Dermis blood vessel endothelial cell (primary cell): ENCODE results near the gene FOXM1. TPM values are rescaled to one million over a fixed set of nuclear protein-coding genes. Genes with fewer than 3 reads are reported as not detected.

ENCODE experiments used
- DNase-seq: peaks from one replicate; pipeline ENCODE4 v3.0.0; 2010
- total RNA-seq: library from RNA; depleted of rRNA; stranded (reverse); fragments of >200 nt; gene quantifications from 2 replicates; pipeline ENCODE4 v1.2.3, GENCODE V29; 2014

Gene FOXM1
- total RNA-seq, 1 donor from 2014 or later, result 4.1 TPM

DNA sequence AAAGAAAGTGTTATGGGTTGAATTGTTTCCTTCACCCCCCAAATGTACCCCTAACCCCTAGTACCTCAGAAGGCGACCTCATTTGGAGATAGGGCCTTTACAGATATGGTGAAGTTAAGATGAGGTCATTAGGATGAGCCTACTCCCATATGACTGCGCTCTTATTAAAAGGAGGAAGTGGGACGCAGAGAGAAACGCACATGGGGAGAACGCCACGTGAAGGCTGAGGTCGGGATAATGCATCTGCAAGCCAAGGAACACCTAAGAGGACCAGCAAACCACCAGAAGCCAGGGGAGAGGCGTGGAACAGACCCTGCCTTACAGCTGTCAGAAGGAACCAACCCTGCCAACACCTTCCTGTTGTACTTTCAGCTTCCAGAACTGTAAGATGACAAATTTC is 40.4 kb downstream of the FOXM1 start:
- DNase-seq, result no peak

DNA sequence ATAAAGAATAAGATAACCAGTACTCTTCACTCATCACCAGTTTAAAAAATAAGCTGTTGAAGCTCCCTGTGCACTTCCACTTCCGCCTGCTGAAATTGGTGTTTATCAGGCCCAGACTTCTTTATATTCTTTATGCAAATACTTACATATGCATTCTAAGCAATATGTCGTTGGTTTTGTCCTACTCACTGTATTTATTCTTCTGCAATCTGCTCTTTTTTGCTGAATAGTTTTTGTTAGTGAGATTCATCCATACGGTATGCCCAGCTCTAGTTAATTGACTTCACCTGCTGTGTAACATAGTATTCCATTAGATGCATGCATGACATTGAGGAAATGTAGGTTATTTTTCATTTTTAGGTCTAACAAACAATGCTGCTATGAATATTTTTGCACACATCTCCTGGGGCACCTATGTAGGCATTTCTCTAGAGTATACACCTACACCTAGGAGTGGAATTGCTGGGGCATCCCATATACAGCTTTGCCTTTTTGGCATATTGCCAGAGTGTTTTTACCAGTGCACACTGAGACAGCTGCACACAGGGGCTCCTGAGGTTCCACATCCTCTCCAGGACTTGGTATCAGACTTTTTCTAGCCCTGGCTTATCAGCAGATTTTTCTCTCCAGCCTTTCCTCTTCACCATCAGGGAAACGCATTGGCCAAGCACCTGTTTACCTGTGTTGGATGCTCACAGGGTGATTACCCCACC is 41.1 kb downstream of the FOXM1 start:
- no peak for DNase-seq

DNA sequence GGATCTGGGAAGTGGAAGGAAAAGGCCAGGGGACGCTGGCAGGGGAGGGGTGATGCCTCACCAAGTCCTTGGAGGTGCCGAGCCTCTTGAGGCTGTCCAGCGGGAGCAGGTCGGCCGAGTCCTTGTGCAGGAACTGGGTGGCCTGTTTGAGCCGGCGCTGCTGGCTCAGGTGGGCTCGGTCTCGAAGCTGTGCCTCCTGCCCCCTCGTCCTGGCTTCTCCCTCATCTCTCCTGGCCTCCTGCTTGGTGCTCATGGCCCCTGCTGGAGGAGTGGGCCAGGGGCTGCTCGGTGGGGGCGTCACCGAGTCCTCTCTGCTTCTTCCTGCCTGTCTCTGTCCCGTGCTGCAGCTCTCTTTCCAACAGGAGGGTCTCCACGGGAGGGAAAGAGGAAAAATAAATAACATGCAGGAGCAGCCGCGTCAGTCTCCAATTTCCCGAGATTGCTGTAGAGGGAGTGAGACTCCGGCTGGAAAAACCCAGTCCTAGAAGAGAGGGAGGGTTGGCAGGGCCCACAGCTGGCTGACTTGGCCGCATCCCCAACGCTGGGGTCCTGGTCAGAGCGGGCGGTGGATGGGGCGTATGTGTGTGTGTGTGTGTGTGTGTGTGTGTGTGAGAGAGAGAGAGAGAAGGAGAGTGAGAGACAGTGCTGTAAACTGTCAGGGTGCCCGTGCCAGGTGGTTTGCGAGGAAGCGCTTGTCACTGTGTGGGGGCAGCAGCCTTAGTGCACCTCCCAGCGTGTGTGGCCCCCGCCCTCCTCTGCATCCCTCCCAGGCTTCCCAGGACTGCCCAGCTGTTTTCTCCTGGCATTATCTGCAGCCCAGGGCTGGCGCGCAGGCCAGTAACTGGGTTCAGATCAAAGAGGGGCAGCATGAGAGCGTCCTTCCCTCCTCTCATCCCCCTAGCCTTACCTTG is 42.1 kb downstream of the FOXM1 start, which contains the start of gene NRIP2:
Gene NRIP2, minus strand, starts transcription at position 455 of the 911 bp plus-strand sequence. Its CDS starts 52 bp downstream, at position 403.
- peak; percentile 34 for DNase-seq

DNA sequence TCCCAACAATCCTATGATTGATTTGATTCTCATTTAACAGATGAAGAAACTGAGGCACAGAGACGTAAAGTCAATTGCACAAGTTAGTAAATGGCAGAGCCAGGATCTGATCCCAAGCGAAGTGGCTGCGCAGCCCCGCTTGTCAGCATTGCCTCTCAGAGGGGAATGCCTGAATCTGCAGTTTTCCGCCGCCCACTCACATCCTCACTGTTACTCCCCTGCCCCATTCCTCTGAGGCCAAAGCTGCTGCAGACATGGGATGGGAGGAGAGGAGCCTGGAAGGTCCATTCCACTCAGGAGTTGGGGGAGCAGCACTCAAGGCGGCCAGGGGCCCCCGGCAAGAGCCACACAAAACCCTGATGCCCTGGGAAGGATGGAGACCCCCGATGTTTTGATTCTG is 43.2 kb downstream of the FOXM1 start:
- no peak for DNase-seq

DNA sequence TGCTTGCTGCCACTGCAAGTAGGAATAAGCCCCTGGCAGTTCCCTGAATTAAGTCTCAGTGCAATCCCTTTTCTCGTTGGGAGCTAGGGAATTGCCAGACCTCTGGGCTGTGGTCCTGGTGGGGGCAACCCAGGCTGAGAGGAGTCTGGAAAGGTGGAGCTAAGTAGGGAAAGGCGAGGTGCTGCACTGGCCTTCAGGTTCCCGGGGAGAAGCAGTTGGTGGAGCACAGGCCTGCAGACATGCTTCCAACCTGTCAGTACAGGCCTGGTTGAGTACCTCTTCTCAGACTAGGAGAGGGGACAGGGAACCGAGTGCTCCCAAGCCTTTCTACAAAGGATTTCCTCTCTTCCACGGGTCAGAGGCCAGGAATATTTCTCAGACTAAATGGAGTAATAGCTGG is 43.6 kb downstream of the FOXM1 start:
- DNase-seq, result no peak

DNA sequence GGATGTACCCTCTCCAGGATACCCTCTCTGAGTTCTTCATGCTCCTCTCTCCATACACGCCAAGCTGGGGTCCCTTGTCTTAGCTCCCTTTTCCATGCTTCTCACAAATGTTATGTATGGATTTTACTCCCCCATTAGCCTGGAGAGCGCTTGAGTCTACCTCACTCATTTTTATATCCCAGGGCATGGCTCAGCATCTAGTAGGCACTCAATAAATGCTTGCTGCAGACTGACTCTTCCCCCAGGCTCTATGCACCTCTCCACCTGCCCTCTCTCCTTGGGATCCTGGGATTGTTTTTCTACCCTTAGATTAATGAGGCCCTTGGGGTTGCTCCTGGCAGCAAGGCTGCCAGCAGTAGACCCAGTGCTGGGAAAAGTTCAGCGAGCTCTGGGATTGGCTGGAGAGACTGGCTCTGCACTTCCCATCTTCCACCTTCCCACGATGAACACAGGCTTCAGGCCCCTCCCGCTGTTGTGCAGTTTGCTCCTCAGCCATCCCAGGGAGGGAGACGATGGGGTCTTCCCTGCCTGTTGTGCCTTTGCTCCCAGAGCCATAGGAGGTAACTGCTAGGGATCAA is 44.3 kb downstream of the FOXM1 start:
- DNase-seq, result no peak

DNA sequence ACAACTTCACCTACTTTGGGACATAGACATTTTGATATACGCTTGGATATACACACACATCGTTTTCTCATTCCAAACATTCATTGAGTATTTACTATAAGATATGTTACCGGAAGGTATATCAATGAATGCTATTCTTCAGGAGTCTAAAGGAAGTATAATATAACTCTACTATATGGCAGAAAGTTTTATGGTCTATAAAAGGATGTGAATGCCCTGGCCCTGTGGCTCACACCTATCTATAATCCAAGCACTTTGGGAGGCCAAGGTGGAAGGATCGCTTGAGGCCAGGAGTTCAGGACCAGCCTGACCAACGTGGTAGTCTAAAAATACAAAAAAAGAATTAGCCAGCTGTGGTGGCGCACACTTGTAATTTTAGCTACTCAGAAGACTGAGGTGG is 47.7 kb downstream of the FOXM1 start:
- DNase-seq, result no peak

DNA sequence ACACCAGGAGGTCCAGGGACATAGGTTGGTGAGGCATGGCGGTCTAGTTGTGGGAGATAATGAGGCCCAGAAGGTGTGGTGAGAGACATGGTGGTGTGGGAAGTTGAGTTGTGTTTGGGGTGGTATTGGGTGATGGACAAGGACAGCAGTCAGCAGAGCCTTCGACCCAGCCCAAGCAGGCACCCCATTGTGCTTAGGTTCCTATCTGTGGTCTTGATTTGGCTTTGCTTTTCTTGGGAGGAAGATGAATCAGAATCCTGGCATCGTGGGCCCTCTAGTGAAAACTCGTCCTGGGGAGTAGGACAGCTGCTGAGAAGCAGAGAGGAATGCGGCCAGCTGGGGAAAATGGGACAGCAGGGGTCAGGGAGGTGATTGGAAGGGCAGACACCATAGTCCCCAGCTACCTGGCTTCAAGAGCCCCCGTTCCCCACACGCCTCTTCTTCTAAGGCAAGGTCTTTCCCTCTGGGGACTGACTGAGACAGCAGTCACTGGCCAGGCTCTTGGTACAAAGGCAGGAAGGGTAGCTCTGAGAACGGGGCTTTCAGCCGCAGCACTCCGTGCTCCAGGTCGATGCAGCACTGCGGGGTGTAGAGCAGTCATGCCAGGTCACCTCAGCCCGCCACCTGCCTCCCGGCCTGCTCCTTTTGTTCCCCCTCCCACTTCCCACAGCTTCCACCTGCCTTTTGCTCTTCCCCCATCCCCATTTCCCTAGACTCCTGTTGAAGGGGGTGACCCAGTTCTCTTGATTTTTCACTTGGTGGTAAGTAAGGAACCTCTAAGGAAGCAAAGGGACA is 50.1 kb downstream of the FOXM1 start:
- DNase-seq, result peak; percentile 46

DNA sequence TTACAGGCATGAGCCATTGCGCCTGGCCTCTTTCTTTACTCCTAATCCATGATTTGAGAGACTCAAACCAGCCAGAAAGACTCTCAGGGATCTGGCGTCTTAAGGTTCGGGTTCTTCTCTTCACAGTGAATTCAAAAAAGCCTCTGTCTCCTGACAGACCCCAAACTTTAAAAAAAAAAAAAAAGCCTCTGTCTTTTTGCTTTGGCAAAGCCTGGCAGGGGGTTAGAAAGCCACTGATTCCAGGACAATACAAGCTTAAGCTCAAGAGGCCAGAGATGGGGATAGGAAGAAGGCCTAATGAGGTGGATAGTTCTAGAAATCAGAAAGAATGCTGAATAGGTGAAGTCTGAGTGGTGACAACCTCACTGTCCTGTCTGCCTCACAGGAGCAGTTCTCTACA is 50.9 kb downstream of the FOXM1 start:
- DNase-seq, result no peak

DNA sequence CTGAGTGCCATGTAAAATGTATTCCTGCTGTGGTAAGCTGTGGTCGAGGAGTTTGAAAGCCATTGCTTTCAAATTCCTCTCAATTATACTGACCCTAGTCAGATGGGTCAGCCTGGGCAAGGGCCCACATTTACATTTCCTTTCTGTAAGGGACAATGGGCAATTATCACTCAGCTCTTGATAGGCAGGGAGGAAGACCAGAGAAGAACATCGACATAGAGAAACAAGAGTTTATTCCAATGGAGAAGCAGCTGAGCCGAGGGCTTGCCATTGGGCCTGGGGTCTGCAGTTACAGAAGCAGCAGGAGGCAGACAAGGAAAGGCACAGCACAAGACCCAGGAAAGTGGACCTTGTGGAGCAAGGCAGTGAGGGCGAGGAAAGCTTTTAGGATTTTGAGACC is 51.8 kb downstream of the FOXM1 start:
- DNase-seq, result no peak

DNA sequence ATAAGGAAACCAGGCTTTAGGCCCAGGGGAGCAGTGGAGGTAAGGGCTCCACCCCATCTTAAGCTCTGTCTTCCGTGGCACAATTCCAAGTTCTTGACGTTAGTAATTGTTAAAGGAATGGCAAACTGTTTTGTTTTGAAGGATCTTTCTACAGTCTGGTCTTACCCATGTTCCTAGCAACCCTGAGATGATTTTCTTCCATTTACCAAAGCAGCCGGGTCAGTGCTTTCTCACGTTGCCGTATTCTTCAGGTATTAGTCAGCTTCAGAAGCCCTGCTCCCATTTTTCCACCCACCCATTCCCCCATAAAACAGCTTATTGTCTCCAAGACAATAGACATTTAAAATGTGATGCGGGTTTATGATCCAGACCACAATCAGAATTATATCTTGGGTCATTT is 52.4 kb downstream of the FOXM1 start:
- no peak for DNase-seq

DNA sequence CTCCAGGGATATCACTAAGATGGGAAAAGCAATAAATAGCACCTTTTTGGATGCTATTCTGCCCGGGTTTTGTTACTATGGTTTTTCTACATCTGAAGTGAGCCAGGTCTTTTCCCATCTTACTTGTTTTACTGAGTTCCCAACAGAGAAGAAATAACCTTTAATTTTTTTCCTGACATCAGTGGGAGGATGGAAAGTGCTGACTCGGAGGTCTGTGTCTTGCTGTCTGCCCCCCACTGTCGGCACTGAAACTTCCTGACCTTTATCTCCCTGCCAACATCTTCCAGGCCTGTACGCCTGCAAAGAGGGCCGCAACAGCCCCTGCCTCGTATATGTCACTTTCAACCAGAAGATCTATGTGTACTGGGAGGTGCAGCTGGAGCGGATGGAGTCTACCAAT is 53.5 kb downstream of the FOXM1 start:
- DNase-seq, result no peak

DNA sequence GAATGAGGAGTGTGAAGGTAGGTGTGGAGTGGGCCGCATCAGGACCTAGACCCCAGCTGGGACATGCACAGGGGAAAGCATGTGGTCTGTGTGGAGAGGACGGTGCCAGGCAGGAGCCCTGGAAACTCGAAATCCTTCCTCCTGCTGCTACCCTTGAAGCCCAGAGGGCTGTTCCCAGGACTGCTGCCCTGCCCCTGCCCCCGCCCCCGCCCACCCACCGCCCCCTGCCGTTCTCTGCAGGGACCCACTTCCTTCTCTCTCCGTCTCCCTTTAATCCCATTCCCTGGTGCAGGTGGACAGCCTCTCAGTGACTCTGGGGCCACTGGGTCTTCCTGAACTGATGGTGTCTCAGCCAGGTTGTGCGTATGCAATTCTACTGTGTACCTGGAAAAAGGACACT is 56.5 kb downstream of the FOXM1 start:
- no peak for DNase-seq

DNA sequence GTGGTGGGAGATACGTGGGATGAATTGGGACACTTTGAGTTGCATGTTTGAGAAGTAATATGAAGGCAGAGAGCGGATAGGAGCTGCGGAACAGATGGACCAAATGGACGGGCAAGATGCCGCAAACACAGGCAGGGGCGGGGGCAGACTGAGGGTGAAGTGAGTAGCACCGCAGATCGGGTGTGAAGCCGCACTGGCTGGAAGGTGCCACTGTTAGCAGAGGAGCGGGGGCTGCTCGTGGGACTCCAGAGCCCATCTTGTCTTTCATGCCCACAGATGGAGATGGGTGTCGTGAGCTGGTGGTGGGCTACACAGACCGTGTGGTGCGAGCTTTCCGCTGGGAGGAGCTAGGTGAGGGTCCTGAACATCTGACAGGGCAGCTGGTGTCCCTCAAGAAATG is 57.2 kb downstream of the FOXM1 start:
- no peak for DNase-seq

DNA sequence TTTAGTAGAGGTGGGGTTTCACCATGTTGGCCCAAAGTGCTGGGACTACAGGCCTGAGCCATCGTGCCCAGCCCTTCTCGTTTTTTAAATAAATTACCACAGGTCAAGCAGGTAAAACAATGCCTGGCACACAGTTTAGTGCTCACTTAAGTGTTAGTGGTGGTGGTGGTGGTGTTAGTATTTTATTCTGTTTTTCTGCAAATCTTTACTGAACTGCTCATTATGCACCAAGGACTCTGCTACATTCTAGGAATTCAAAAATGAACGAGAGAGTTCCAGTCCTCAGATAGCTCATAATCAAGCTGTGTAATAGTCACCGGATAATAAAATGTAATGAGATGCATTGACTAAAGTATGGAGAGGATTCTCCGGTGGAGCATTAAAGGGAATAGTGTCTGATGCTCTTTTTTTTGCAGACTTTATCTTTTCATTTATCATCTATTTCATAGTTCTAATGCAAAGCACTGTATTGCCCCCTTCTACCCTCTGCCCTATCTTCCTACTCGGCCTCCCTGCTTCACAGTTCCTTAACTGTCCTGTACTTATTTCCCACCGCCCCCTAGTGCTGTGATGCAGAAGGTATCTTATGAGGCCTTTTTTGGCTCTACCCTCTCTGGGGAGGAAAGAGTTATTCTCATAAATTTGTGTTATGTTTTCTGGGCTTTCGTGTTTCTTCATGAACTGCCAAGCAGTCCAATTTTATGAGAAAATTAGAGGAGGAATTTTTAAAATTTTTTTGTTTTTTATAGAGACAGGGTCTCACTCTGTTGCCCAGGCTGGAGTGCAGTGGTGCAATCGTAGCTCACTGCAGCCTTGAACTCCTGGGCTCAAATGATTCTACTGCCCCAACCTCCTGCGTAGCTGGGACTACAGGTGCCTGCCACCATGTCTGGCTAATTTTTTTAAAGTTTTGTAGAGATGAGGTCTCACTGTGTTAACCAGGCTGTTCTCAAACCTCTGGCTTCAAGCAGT is 63.5 kb downstream of the FOXM1 start:
- DNase-seq, result peak; percentile 80

DNA sequence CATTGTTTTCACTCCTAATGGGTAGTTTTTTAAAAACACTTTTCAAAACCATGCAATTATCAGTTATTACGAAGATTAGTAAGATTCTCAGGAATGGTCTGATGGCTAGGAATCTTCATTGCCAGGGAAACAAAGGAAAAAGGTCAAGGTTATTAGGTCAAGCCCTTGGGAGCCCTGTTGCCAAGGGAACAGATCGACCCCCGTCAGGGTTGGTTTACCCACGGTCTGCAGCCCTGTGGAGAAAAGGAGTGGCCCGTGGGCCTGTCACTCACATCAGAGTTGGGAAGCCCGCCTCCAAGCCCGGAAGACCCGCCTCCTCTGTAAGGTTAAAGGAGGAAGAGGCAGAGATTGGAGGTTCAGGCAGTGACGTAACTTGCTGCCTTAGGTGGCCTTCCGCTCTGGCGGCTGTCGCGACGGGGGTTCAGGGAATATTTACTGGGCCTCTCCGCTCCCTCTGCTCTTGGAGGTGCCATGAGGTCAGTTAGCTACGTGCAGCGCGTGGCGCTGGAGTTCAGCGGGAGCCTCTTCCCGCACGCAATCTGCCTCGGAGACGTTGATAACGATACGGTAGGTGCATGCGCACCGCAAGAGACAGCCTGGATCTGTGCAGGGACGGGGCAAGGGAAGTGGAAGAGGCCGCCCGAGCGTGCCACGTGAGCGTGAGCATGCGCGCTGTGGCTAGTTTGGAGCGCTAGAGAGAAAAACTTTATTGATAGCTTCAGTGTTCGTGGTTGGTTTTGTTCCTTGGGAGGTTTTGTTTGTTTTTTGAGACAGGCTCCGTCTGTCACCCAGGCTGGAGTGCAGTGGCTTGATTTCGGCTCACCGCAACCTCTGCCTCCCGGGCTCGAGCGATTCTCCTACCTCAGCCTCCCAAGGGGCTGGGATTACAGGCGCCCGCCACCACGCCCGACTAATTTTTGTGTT is 64.4 kb downstream of the FOXM1 start, which contains the start of gene ITFG2:
Gene ITFG2, plus strand, starts transcription at position 379 of the 924 bp plus-strand sequence. Its CDS starts 93 bp downstream, at position 472.
- peak; percentile 98 for DNase-seq

DNA sequence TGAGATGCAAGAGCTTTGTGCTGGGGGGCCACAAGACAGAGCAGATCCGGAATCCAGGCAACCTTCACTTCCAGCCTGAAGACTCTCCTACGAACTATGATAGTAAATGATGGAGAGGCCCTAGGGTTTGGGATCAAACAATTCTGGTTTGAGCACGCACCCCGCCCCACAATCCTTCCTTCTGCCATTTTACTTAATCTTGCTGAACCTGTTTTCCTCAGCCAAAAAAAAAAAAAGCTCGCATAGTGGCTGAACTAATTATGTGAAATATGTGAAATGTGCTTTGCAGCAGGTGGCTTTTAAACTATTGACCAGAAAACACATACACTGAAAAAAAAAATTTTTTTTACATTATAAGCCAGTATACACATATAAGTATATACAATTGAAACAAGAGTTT is 65.2 kb downstream of the FOXM1 start:
- no peak for DNase-seq
